H1 (cell line): ENCODE measurements around the gene PBXIP1. TPM values are rescaled to one million over a fixed set of nuclear protein-coding genes. Genes with fewer than 3 reads are reported as not detected.

ENCODE experiments used
- CTCF ChIA-PET: fragments of 300-600 bp; sonication (Branson Sonifier 250); formaldehyde crosslinking; loops from one replicate; lab custom pipeline; 2021; ENCODE audit not compliant: partially characterized antibody; lab: Charles Lee
- POLR2A ChIA-PET: fragments of 300-600 bp; sonication (Branson Sonifier 250); formaldehyde crosslinking; loops from one replicate; lab custom pipeline; 2021; ENCODE audit warnings: inconsistent platforms; ENCODE audit not compliant: partially characterized antibody; lab: Charles Lee
- DNase-seq, 2 experiments: peaks; one replicate each; pipeline versions ENCODE4 v3.0.0 to v3.0.0-alpha.2; 2010 to 2022; ENCODE audit warnings: low spot score in 2 of 2, low read depth in 1 of 2, mixed read lengths in 1 of 2
- FAIRE-seq: peaks from 2 replicates; lab custom pipeline; 2011; peaks lifted over from hg19 to GRCh38; lab: Jason Lieb, UNC
- H2AFZ ChIP-seq: 2 replicates; pipeline ENCODE4 v1.8.1; 2012; ENCODE audit warnings: low read length, inconsistent platforms
- H2AK5ac ChIP-seq: 2 replicates; pipeline ENCODE4 v1.6.1; 2013; ENCODE audit warnings: low read depth, low read length
- H2BK120ac ChIP-seq: replicated peaks from 2 replicates; pipeline ENCODE3; 2013; ENCODE audit warnings: low read depth, low read length, inconsistent platforms
- H2BK12ac ChIP-seq: 2 replicates; pipeline ENCODE4 v1.6.1; 2013; ENCODE audit warnings: low read depth, low read length
- H2BK15ac ChIP-seq: 2 replicates; pipeline ENCODE4 v1.6.1; 2013; ENCODE audit warnings: low read length
- H2BK20ac ChIP-seq: 2 replicates; pipeline ENCODE4 v1.6.1; 2013; ENCODE audit warnings: low read length
- H2BK5ac ChIP-seq: 2 replicates; pipeline ENCODE4 v1.6.1; 2013; ENCODE audit warnings: low read depth, low read length
- H3K14ac ChIP-seq: 2 replicates; pipeline ENCODE4 v1.6.1; 2013; ENCODE audit warnings: inconsistent platforms; ENCODE audit not compliant: insufficient read length
- H3K18ac ChIP-seq: 2 replicates; pipeline ENCODE4 v1.6.1; 2013; ENCODE audit warnings: low read length; ENCODE audit errors: extremely low read depth
- H3K23ac ChIP-seq: 2 replicates; pipeline ENCODE4 v1.6.1; 2013; ENCODE audit warnings: inconsistent platforms; ENCODE audit not compliant: insufficient read length
- H3K23me2 ChIP-seq: 2 replicates; pipeline ENCODE4 v1.6.1; 2013; ENCODE audit warnings: low read depth, low read length
- H3K27ac ChIP-seq: 2 replicates; pipeline ENCODE4 v1.6.1; 2011; ENCODE audit warnings: low read depth, low read length, inconsistent platforms
- H3K27me3 ChIP-seq, 4 experiments: replicated peaks in 1 of 4; 1 replicate in 1 of 4; 2 replicates in 3 of 4; pipeline versions ENCODE4 v1.6.1 to v1.8.1; 2011 to 2013; ENCODE audit warnings: low read length in 3 of 4, mild to moderate bottlenecking in 3 of 4, inconsistent platforms in 2 of 4, mixed read lengths in 2 of 4, moderate library complexity in 1 of 4; ENCODE audit not compliant: control insufficient read depth in 3 of 4, insufficient read depth in 3 of 4; ENCODE audit errors: extremely low read depth in 1 of 4
- H3K36me3 ChIP-seq, 4 experiments: 2 replicates each; pipeline versions ENCODE4 v1.6.1 to v1.8.1; 2011 to 2013; ENCODE audit warnings: mild to moderate bottlenecking in 4 of 4, low read length in 3 of 4, moderate library complexity in 2 of 4, control low read depth in 1 of 4, inconsistent platforms in 1 of 4; ENCODE audit not compliant: insufficient read depth in 4 of 4, control insufficient read depth in 2 of 4
- H3K4ac ChIP-seq: replicated peaks from 2 replicates; pipeline ENCODE3; 2013; ENCODE audit warnings: low read length, low read depth, mixed read lengths, inconsistent platforms; ENCODE audit not compliant: insufficient read length
- H3K4me1 ChIP-seq, 4 experiments: replicated peaks in 1 of 4; 1 replicate in 1 of 4; 2 replicates in 3 of 4; pipeline versions ENCODE4 v1.6.1 to v1.8.1; 2011 to 2013; ENCODE audit warnings: low read length in 3 of 4, inconsistent platforms in 2 of 4, mixed read lengths in 1 of 4; ENCODE audit not compliant: insufficient read depth in 4 of 4, control insufficient read depth in 3 of 4
- H3K4me2 ChIP-seq, 2 experiments: 2 replicates each; pipeline versions ENCODE4 v1.6.1 to v1.8.1; 2011 to 2013; ENCODE audit warnings: low read depth in 2 of 2, low read length in 2 of 2, control low read depth in 1 of 2, inconsistent platforms in 1 of 2, mild to moderate bottlenecking in 1 of 2; ENCODE audit not compliant: insufficient read depth in 1 of 2
- H3K4me3 ChIP-seq, 4 experiments: fragments of 200-600, 300-600 bp in 1 of 4; sonication (generic), shearing (Covaris generic), sonication (Bioruptor Twin) in 1 of 4; 2 replicates each; pipeline versions ENCODE4 v1.5.1 to v1.8.1; 2011 to 2016; ENCODE audit warnings: low read length in 4 of 4, low read depth in 3 of 4, control low read depth in 2 of 4, inconsistent platforms in 2 of 4, mild to moderate bottlenecking in 2 of 4, mixed read lengths in 1 of 4, moderate library complexity in 1 of 4; ENCODE audit not compliant: insufficient read depth in 2 of 4; ENCODE audit errors: extremely low read depth in 1 of 4
- H3K56ac ChIP-seq: replicated peaks from 2 replicates; pipeline ENCODE3; 2013; ENCODE audit warnings: low read depth, mild to moderate bottlenecking, mixed read lengths, low read length, inconsistent platforms; ENCODE audit not compliant: insufficient read length
- H3K79me1 ChIP-seq: 2 replicates; pipeline ENCODE4 v1.6.1; 2013; ENCODE audit warnings: low read depth, low read length, control low read depth
- H3K79me2 ChIP-seq, 2 experiments: 2 replicates each; pipeline versions ENCODE4 v1.6.1 to v1.8.1; 2012 to 2013; ENCODE audit warnings: low read length in 2 of 2, mild to moderate bottlenecking in 2 of 2, inconsistent platforms in 1 of 2; ENCODE audit not compliant: insufficient read depth in 2 of 2, control insufficient read depth in 1 of 2
- H3K9ac ChIP-seq, 4 experiments: replicated peaks in 1 of 4; 1 replicate in 1 of 4; 2 replicates in 3 of 4; pipeline versions ENCODE4 v1.6.1 to v1.8.1; 2011 to 2013; ENCODE audit warnings: low read depth in 3 of 4, low read length in 3 of 4, control low read depth in 2 of 4, mild to moderate bottlenecking in 2 of 4, moderate library complexity in 2 of 4, inconsistent platforms in 1 of 4; ENCODE audit errors: extremely low read depth in 1 of 4
- H3K9me3 ChIP-seq, 2 experiments: 2 replicates each; pipeline versions ENCODE4 v1.6.1 to v1.8.1; 2012 to 2013; ENCODE audit warnings: mild to moderate bottlenecking in 2 of 2, moderate library complexity in 2 of 2, control low read depth in 1 of 2, inconsistent platforms in 1 of 2, low read depth in 1 of 2, low read length in 1 of 2, mixed read lengths in 1 of 2; ENCODE audit not compliant: insufficient read depth in 2 of 2
- H4K20me1 ChIP-seq, 2 experiments: replicated peaks in 1 of 2; 2 replicates each; pipeline versions ENCODE3 to v1.8.1; 2011 to 2013; ENCODE audit warnings: inconsistent platforms in 2 of 2, low read length in 2 of 2, mild to moderate bottlenecking in 1 of 2; ENCODE audit not compliant: insufficient read depth in 2 of 2, control insufficient read depth in 1 of 2
- H4K5ac ChIP-seq: 2 replicates; pipeline ENCODE4 v1.6.1; 2013; ENCODE audit warnings: low read length, low read depth, mixed read lengths, inconsistent platforms; ENCODE audit not compliant: insufficient read length
- H4K8ac ChIP-seq: 2 replicates; pipeline ENCODE4 v1.8.0; 2013; ENCODE audit warnings: mild to moderate bottlenecking, moderate library complexity, low read length, inconsistent platforms; ENCODE audit not compliant: insufficient read depth; ENCODE audit errors: extremely low read depth
- H4K91ac ChIP-seq: replicated peaks from 2 replicates; pipeline ENCODE3; 2013; ENCODE audit warnings: low read length, mixed read lengths, inconsistent platforms; ENCODE audit not compliant: insufficient read length
- BCL11A ChIP-seq, 2 experiments: IDR thresholded peaks; one replicate each; pipeline ENCODE4 v1.6.1; 2011; ENCODE audit warnings: low read depth in 2 of 2, low read length in 2 of 2, mild to moderate bottlenecking in 2 of 2
- MAFK ChIP-seq: IDR thresholded peaks from 2 replicates; pipeline ENCODE4 v1.6.1; 2012; ENCODE audit warnings: low read depth, mild to moderate bottlenecking, improper control_type of control experiment, low read length
- SIRT6 ChIP-seq: IDR thresholded peaks from one replicate; pipeline ENCODE4 v1.7.1; 2012; ENCODE audit warnings: low read length, inconsistent platforms
- YY1 ChIP-seq: IDR thresholded peaks from 2 replicates; pipeline ENCODE4 v1.6.1; 2011; ENCODE audit warnings: low read depth, mild to moderate bottlenecking, low read length
- WGBS, 2 experiments: shearing (Covaris generic) in 1 of 2; methylation state at CpG; one replicate each; pipeline versions ENCODE4 v1.1.6 to v1.1.7; 2013 to 2015; ENCODE audit warnings: low lambda C conversion rate in 2 of 2, mixed read lengths in 2 of 2, inconsistent platforms in 1 of 2, low coverage in 1 of 2, missing lambda C conversion rate in 1 of 2; ENCODE audit not compliant: insufficient replicate concordance in 2 of 2, insufficient coverage in 1 of 2, insufficient read length in 1 of 2; ENCODE audit errors: extremely low coverage in 1 of 2, missing lambda C conversion rate in 1 of 2; 5-methylcytosine and 5-hydroxymethylcytosine counted together
- polyA plus RNA-seq, 7 experiments: library from polyadenylated mRNA; depleted of rRNA in 3 of 7; stranded (reverse) in 5 of 7; unstranded in 2 of 7; fragments of >200 nt in 5 of 7; fragments of 200-250 nt in 2 of 7; gene quantifications; 1 replicate in 5 of 7; 2 replicates in 1 of 7; 4 replicates in 1 of 7; pipeline versions ENCODE4 v1.2.1 to v1.2.3, GENCODE V29; 2011 to 2013; ENCODE audit warnings: missing spikeins in 2 of 7, mixed read lengths in 2 of 7
- total RNA-seq: library from RNA; stranded (reverse); fragmentation: NEBNext Ultra II Directional; extraction: Animal tissue kit (Norgen Biotek cat#: 25700); gene quantifications from 2 replicates; pipeline ENCODE4 v1.2.1, GENCODE V29; 2021
- TF ChIP-seq, protein P1 (sequence below): IDR thresholded peaks from 2 replicates; pipeline ENCODE4 v1.6.1; 2012; ENCODE audit warnings: low read length, inconsistent platforms

Gene PBXIP1
- total and polyA plus RNA-seq, 2 of the 8 experiments (the other 6 are each of a cell fraction or from before 2014, with no cell fraction given), result 12.0 to 19.8 TPM

DNA sequence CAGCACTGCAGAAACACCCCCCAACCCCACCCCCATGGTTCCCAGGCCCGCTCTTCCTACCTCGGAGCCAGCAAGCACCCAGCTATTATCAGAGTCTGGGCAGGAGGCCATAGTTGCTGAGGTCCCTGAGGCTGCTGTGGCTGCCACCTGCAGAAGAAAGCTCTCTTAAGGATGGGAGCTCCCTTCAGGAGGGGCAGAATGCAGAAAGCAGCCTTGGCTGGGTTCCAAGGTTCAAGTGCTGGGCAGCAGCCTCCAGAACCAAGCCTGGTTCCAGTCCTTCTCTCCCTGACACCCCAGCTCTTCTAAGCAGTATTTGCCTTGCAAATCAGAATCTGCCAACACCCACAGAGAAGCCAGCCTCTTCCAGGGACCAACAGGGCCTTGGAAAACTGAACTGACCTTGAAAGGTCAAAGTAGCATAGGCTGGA, 2.3 kb downstream of the PBXIP1 start:
- Histone ChIP-seq H3K27ac (no peak overlapping the region), H4K8ac (no peak overlapping the region), H3K36me3 (peaks cover 2 to 4% (median 3%) of the 10 kb centered on the region in 4 experiments; a peak in 4 of 8 replicates), H2BK12ac (no peak overlapping the region), H4K20me1 (peaks cover 1 to 12% of the 10 kb centered on the region in 2 experiments), H3K79me1 (0 out of 2 replicates have a peak, but pooled peaks cover 6% of the 10 kb centered on the region), H2BK5ac (no peak overlapping the region), H2BK15ac (no peak overlapping the region), H2AK5ac (no peak overlapping the region), H4K5ac (no peak overlapping the region), H3K56ac (no peak overlapping the region), H3K9ac (no peak overlapping the region), H3K18ac (no peak overlapping the region), H3K27me3 (no peaks in the 10 kb centered on the region; a peak in 2 of 7 replicates), H3K23ac (no peak overlapping the region), H3K4me2 (no peak overlapping the region), H3K9me3 (no peaks in the 10 kb centered on the region), H3K4me3 (no peak overlapping the region)
- WGBS, 2 experiments, result 100% methylated on average over 2 of the region's 2 CpGs; no CpG with 5 or more reads in 1 of the 2 experiments
- DNase-seq, result no peak
- POLR2A ChIA-PET, result interaction anchor here (0.7 to 18.6 kb wide), 4 partner anchors 10 to 803 kb away, joined by 3 to 662 read pairs (median 8); partner anchors contain the start of genes CKS1B, FLAD1, LENEP and PMVK
- TF ChIP-seq YY1 (no peak), SIRT6 (no peak), BCL11A (IDR thresholded peaks at IDR 0.05; ENCODE audit: low read depth in 2 of 2, low read length in 2 of 2) (no peak), MAFK (no peak)
- TF ChIP-seq, protein P1, sequence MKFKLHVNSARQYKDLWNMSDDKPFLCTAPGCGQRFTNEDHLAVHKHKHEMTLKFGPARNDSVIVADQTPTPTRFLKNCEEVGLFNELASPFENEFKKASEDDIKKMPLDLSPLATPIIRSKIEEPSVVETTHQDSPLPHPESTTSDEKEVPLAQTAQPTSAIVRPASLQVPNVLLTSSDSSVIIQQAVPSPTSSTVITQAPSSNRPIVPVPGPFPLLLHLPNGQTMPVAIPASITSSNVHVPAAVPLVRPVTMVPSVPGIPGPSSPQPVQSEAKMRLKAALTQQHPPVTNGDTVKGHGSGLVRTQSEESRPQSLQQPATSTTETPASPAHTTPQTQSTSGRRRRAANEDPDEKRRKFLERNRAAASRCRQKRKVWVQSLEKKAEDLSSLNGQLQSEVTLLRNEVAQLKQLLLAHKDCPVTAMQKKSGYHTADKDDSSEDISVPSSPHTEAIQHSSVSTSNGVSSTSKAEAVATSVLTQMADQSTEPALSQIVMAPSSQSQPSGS, result no peak
- TF ChIP-seq, all 59 proteins: peak for 0
- H3K14ac ChIP-seq, result no peak overlapping the region
- CTCF ChIA-PET, result interaction anchor here (0.7 to 9.8 kb wide), 4 partner anchors 31 to 50 kb away, joined by 3 to 132 read pairs (median 4); partner anchors contain the start of gene LENEP
- H3K79me2 ChIP-seq, result peaks cover 0 to 3% of the 10 kb centered on the region in 2 experiments; a peak in 2 of 4 replicates
- no peak overlapping the region for H2AFZ ChIP-seq
- peaks cover 0 to 28% (median 8%) of the 10 kb centered on the region in 4 experiments; a peak in 6 of 7 replicates for H3K4me1 ChIP-seq
- no peak overlapping the region for H2BK120ac ChIP-seq
- H3K4ac ChIP-seq, result no peak overlapping the region
- H2BK20ac ChIP-seq, result no peak overlapping the region
- H3K23me2 ChIP-seq, result peaks cover 5% of the 10 kb centered on the region
- FAIRE-seq, result no peak
- no peak overlapping the region for H4K91ac ChIP-seq
